HUDEP-2 (cell line): ENCODE results near the gene NPR2.

Experiments used
- DNase-seq, 76 experiments: peaks; one replicate each; lab custom pipeline; 2025; ENCODE audit not compliant: unreplicated experiment in 76 of 76; lab: John Stamatoyannopoulos, UW

NPR2 gene

GRCh38 chr9:35852876-35853865, 61.8 kb downstream of the NPR2 start:
- no peak for DNase-seq

- DNase-seq = no peak
These were observed 62.8 kb downstream of the NPR2 start for GRCh38 chr9:35854091-35854762.

- DNase-seq = no peak
These were observed 64.8 kb downstream of the NPR2 start for GRCh38 chr9:35856206-35856605.

GRCh38 chr9:35856882-35857281, 65.5 kb downstream of the NPR2 start:
- DNase-seq = no peak

GRCh38 chr9:35858458-35858857, 67.1 kb downstream of the NPR2 start:
- no peak for DNase-seq
